ENCODE data around the gene VPS54. TPM values are rescaled to one million over a fixed set of nuclear protein-coding genes. Genes with fewer than 3 reads are reported as not detected.
A peak's percentile ranks its signal among the peaks of the same experiment; 100 is the strongest.

The VPS54 gene
- total RNA-seq, 4 donors from 2014 or later: 14.6 to 28.8 (median 21.8) TPM

GRCh38 chr2:64029116-64029665, 10.0 kb upstream of the VPS54 start:
- no peak for DNase-seq (ENCODE audit: low spot score in 2 of 2)
- 89% methylated on average over 2 of the region's 2 CpGs for WGBS
- no peaks in the 10 kb centered on the region for H3K4me1 ChIP-seq

DNA sequence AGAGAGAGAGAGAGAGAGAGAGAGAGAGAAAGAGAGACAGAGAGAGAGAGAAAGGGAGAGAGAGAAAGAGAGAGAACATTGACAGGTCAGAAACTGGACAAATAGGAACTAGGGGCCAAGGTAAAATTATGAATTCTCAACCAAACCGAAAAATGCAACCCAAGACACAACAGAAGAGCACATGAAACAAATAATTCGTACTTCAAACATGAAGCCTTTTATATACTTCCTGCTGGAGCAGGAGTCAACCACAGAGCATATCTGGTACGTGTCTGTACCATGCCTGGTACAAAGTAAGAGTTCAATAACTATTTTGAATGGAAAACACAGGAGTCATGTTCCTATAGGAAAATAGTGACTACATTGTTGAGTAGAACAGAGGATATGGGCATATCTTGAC, 6.5 kb upstream of the VPS54 start:
- no peak for DNase-seq (ENCODE audit: low spot score in 2 of 2)
- Histone ChIP-seq H3K9me3 (no peaks in the 10 kb centered on the region), H3K27ac (no peak overlapping the region), H3K4me3 (no peak overlapping the region), H3K4me1 (peaks cover 14% of the 10 kb centered on the region), H3K36me3 (no peaks in the 10 kb centered on the region), H3K27me3 (no peaks in the 10 kb centered on the region)
- TF ChIP-seq POLR2A (IDR thresholded peaks at IDR 0.05): no peak
- TF ChIP-seq CTCF (IDR thresholded peaks at IDR 0.05): no peak
- no peak for TF ChIP-seq POLR2AphosphoS5 (IDR thresholded peaks at IDR 0.05)
- TF ChIP-seq EP300 (IDR thresholded peaks at IDR 0.05): no peak
- WGBS: 88% methylated on average over 3 of the region's 3 CpGs

More at GRCh38 chr2:64029116-64029665, 10.0 kb upstream of the VPS54 start:
- Histone ChIP-seq H3K27me3 (no peaks in the 10 kb centered on the region), H3K27ac (no peak overlapping the region), H3K9me3 (no peaks in the 10 kb centered on the region), H3K36me3 (no peaks in the 10 kb centered on the region), H3K4me3 (no peak overlapping the region)
- TF ChIP-seq POLR2AphosphoS5 (IDR thresholded peaks at IDR 0.05): no peak
- no peak for TF ChIP-seq CTCF (IDR thresholded peaks at IDR 0.05)
- TF ChIP-seq EP300 (IDR thresholded peaks at IDR 0.05): no peak
- no peak for TF ChIP-seq POLR2A (IDR thresholded peaks at IDR 0.05)

- Histone ChIP-seq H3K4me1 (peaks cover 27% of the 10 kb centered on the region), H3K4me3 (no peak overlapping the region), H3K27ac (no peak overlapping the region), H3K36me3 (no peaks in the 10 kb centered on the region), H3K9me3 (no peaks in the 10 kb centered on the region), H3K27me3 (no peaks in the 10 kb centered on the region)
- no peak for DNase-seq (ENCODE audit: low spot score in 2 of 2)
- WGBS: 89% methylated on average over 3 of the region's 3 CpGs
- TF ChIP-seq CTCF (IDR thresholded peaks at IDR 0.05) (no peak), POLR2A (IDR thresholded peaks at IDR 0.05) (no peak), POLR2AphosphoS5 (IDR thresholded peaks at IDR 0.05) (no peak), EP300 (IDR thresholded peaks at IDR 0.05) (no peak)
Measured at GRCh38 chr2:64024259-64024949, 5.2 kb upstream of the VPS54 start.

- TF ChIP-seq POLR2A (IDR thresholded peaks at IDR 0.05) (no peak), POLR2AphosphoS5 (IDR thresholded peaks at IDR 0.05) (no peak), EP300 (IDR thresholded peaks at IDR 0.05) (no peak), CTCF (IDR thresholded peaks at IDR 0.05) (no peak)
- Histone ChIP-seq H3K27me3 (no peaks in the 10 kb centered on the region), H3K27ac (no peak overlapping the region), H3K36me3 (no peaks in the 10 kb centered on the region), H3K9me3 (no peaks in the 10 kb centered on the region), H3K4me3 (no peak overlapping the region), H3K4me1 (peaks cover 28% of the 10 kb centered on the region)
- 88% methylated on average over 4 of the region's 4 CpGs for WGBS
- no peak for DNase-seq (ENCODE audit: low spot score in 2 of 2)
Measured at GRCh38 chr2:64023485-64024258, 4.4 kb upstream of the VPS54 start.

- Histone ChIP-seq H3K9me3 (no peaks in the 10 kb centered on the region), H3K27ac (peak overlapping the region; percentile 10), H3K27me3 (no peaks in the 10 kb centered on the region), H3K4me1 (peaks cover 40% of the 10 kb centered on the region), H3K4me3 (no peak overlapping the region), H3K36me3 (no peaks in the 10 kb centered on the region)
- TF ChIP-seq POLR2A (IDR thresholded peaks at IDR 0.05) (no peak), CTCF (IDR thresholded peaks at IDR 0.05) (no peak)
- no peak for DNase-seq (ENCODE audit: low spot score in 2 of 2)
- WGBS: 35% methylated on average over 2 of the region's 2 CpGs
Measured at GRCh38 chr2:64021578-64021977, 2.4 kb upstream of the VPS54 start.

All from suprapubic skin (tissue), 4 donors.